Brain microvascular endothelial cell (primary cell): ENCODE measurements around the gene ADAMTSL4.

ENCODE experiments used
- DNase-seq: peaks from one replicate; pipeline ENCODE4 v3.0.0-alpha.2; 2020
- H3K27ac ChIP-seq: fragments of 250-450 bp; sonication (Bioruptor Pico); 2 replicates; pipeline ENCODE4 v1.5.1; 2020; ENCODE audit warnings: mild to moderate bottlenecking, moderate library complexity
- H3K27me3 ChIP-seq: fragments of 250-450 bp; sonication (Bioruptor Pico); replicated peaks from 2 replicates; pipeline ENCODE4 v1.5.1; 2020; ENCODE audit warnings: mild to moderate bottlenecking
- H3K36me3 ChIP-seq: fragments of 250-450 bp; sonication (Bioruptor Pico); replicated peaks from 2 replicates; pipeline ENCODE4 v1.5.1; 2020; ENCODE audit warnings: mild to moderate bottlenecking
- H3K4me3 ChIP-seq: 2 replicates; pipeline ENCODE4 v1.5.1; 2011; ENCODE audit warnings: low read depth, mild to moderate bottlenecking, control low read depth, low read length, moderate library complexity
- CTCF ChIP-seq: IDR thresholded peaks from 2 replicates; pipeline ENCODE4 v1.5.1; 2011; ENCODE audit warnings: low read depth, mild to moderate bottlenecking, moderate library complexity, low read length, control low read depth, inconsistent platforms; ENCODE audit errors: missing control alignments
- in situ Hi-C: cut with HindIII; loops from 2 replicates; pipeline ENCODE4 v1.10.0; 2017; ENCODE audit warnings: low sequenced_read_pairs, low pct_ligation_motif_present

The ADAMTSL4 gene

GRCh38 chr1:150515328-150516049, 33.7 kb upstream of the ADAMTSL4 start, which contains the start of gene FALEC:
FALEC (plus strand) TSS chr1:150515752.
- DNase-seq, result peak; percentile 94

GRCh38 chr1:150516050-150516591, 33.1 kb upstream of the ADAMTSL4 start:
- peak overlapping the region; percentile 70 for H3K4me3 ChIP-seq
- no peaks in the 10 kb centered on the region for H3K27me3 ChIP-seq
- no peak overlapping the region for H3K27ac ChIP-seq
- TF ChIP-seq CTCF, result peak; percentile 32
- in situ Hi-C loops, result no loop called here
- peaks cover under 1% of the 10 kb centered on the region for H3K36me3 ChIP-seq
- DNase-seq, result no peak

More at GRCh38 chr1:150515328-150516049, 33.7 kb upstream of the ADAMTSL4 start, which contains the start of gene FALEC:
- in situ Hi-C loops, result no loop called here
- Histone ChIP-seq H3K27ac (no peak within 1 kb of the TSS), H3K4me3 (peak within 1 kb of the TSS; percentile 70), H3K27me3 (no peaks in the 10 kb centered on the region), H3K36me3 (peaks cover 2% of the 10 kb centered on the region)
- peak; percentile 27 for TF ChIP-seq CTCF

GRCh38 chr1:150516616-150517015, 32.6 kb upstream of the ADAMTSL4 start:
- in situ Hi-C loops, result no loop called here
- TF ChIP-seq CTCF, result peak; percentile 13
- Histone ChIP-seq H3K27me3 (no peaks in the 10 kb centered on the region), H3K36me3 (no peaks in the 10 kb centered on the region), H3K27ac (no peak overlapping the region), H3K4me3 (peak overlapping the region; percentile 70)
- DNase-seq, result no peak

GRCh38 chr1:150521196-150521968, 27.8 kb upstream of the ADAMTSL4 start:
- DNase-seq, result no peak
- TF ChIP-seq CTCF, result no peak
- Histone ChIP-seq H3K27me3 (no peaks in the 10 kb centered on the region), H3K4me3 (no peak overlapping the region), H3K36me3 (no peaks in the 10 kb centered on the region), H3K27ac (no peak overlapping the region)
- in situ Hi-C loops, result no loop called here

GRCh38 chr1:150525348-150525747, 23.9 kb upstream of the ADAMTSL4 start:
- no peak for DNase-seq
- no peak for TF ChIP-seq CTCF
- Histone ChIP-seq H3K4me3 (no peak overlapping the region), H3K36me3 (no peaks in the 10 kb centered on the region), H3K27ac (no peak overlapping the region), H3K27me3 (no peaks in the 10 kb centered on the region)
- in situ Hi-C loops, result no loop called here
